Measurements from ENCODE around the gene DEFB126.

- TF ChIP-seq, protein P1, sequence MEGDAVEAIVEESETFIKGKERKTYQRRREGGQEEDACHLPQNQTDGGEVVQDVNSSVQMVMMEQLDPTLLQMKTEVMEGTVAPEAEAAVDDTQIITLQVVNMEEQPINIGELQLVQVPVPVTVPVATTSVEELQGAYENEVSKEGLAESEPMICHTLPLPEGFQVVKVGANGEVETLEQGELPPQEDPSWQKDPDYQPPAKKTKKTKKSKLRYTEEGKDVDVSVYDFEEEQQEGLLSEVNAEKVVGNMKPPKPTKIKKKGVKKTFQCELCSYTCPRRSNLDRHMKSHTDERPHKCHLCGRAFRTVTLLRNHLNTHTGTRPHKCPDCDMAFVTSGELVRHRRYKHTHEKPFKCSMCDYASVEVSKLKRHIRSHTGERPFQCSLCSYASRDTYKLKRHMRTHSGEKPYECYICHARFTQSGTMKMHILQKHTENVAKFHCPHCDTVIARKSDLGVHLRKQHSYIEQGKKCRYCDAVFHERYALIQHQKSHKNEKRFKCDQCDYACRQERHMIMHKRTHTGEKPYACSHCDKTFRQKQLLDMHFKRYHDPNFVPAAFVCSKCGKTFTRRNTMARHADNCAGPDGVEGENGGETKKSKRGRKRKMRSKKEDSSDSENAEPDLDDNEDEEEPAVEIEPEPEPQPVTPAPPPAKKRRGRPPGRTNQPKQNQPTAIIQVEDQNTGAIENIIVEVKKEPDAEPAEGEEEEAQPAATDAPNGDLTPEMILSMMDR (IDR thresholded peaks at IDR 0.05; ENCODE audit: low read depth, low read length, missing input control): no peak
- TF ChIP-seq, protein P2, sequence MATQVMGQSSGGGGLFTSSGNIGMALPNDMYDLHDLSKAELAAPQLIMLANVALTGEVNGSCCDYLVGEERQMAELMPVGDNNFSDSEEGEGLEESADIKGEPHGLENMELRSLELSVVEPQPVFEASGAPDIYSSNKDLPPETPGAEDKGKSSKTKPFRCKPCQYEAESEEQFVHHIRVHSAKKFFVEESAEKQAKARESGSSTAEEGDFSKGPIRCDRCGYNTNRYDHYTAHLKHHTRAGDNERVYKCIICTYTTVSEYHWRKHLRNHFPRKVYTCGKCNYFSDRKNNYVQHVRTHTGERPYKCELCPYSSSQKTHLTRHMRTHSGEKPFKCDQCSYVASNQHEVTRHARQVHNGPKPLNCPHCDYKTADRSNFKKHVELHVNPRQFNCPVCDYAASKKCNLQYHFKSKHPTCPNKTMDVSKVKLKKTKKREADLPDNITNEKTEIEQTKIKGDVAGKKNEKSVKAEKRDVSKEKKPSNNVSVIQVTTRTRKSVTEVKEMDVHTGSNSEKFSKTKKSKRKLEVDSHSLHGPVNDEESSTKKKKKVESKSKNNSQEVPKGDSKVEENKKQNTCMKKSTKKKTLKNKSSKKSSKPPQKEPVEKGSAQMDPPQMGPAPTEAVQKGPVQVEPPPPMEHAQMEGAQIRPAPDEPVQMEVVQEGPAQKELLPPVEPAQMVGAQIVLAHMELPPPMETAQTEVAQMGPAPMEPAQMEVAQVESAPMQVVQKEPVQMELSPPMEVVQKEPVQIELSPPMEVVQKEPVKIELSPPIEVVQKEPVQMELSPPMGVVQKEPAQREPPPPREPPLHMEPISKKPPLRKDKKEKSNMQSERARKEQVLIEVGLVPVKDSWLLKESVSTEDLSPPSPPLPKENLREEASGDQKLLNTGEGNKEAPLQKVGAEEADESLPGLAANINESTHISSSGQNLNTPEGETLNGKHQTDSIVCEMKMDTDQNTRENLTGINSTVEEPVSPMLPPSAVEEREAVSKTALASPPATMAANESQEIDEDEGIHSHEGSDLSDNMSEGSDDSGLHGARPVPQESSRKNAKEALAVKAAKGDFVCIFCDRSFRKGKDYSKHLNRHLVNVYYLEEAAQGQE (IDR thresholded peaks at IDR 0.05): no peak
- TF ChIP-seq ATF3 (IDR thresholded peaks at IDR 0.05): no peak
- no peak for TF ChIP-seq SP1 (IDR thresholded peaks at IDR 0.05)
- TF ChIP-seq JUND (IDR thresholded peaks at IDR 0.05): no peak
- no peak for TF ChIP-seq FOXA1 (IDR thresholded peaks at IDR 0.05)
- no peak for TF ChIP-seq TAF1 (conservative IDR thresholded peaks at IDR 0.05)
- TF ChIP-seq RXRA (IDR thresholded peaks at IDR 0.05): no peak
- TF ChIP-seq RAD21 (IDR thresholded peaks at IDR 0.05): no peak
- TF ChIP-seq MAX (IDR thresholded peaks at IDR 0.05): no peak
Measured at GRCh38 chr20:103456-103855, 38.9 kb upstream of the DEFB126 start.
